Measurements from ENCODE around the gene TLE6.
A peak's percentile ranks its signal among the peaks of the same experiment; 100 is the strongest.

Gene TLE6

GRCh38 chr19:3020321-3020960 is 43.1 kb downstream of the TLE6 start:
- no peak overlapping the region for H3K27ac ChIP-seq (ENCODE audit: low read depth, low read length)
- no peaks in the 10 kb centered on the region for H4K20me1 ChIP-seq (ENCODE audit: control insufficient read depth, insufficient read depth, low read depth, low read length)
- no peaks in the 10 kb centered on the region for H3K79me2 ChIP-seq (ENCODE audit: control insufficient read depth, low read length)
- peaks cover 15% of the 10 kb centered on the region for H3K27me3 ChIP-seq (ENCODE audit: control insufficient read depth, low read length)
- peaks cover 14% of the 10 kb centered on the region for H3K4me1 ChIP-seq (ENCODE audit: control insufficient read depth, low read length)
- no peaks in the 10 kb centered on the region for H3K9me3 ChIP-seq (ENCODE audit: control insufficient read depth, insufficient read depth, low read length)
- H3K4me2 ChIP-seq (ENCODE audit: low read length) = no peak overlapping the region
- no peak overlapping the region for H3K4me3 ChIP-seq (ENCODE audit: low read length)
- no peaks in the 10 kb centered on the region for H3F3A ChIP-seq (ENCODE audit: control insufficient read depth, insufficient read depth)
- TF ChIP-seq CTCF (IDR thresholded peaks at IDR 0.05; ENCODE audit: low read depth, low read length, poor library complexity, severe bottlenecking) (no peak), EZH2phosphoT487 (IDR thresholded peaks at IDR 0.05; ENCODE audit: borderline replicate concordance, low read length) (no peak)
- no peaks in the 10 kb centered on the region for H3K9me2 ChIP-seq (replicated peaks; ENCODE audit: control insufficient read depth, low read length)
- no peaks in the 10 kb centered on the region for H3K36me3 ChIP-seq (ENCODE audit: control insufficient read depth, low read length)

- peak overlapping the region; percentile 8; the same call in 1 of the 2 replicates for H3K4me2 ChIP-seq (ENCODE audit: low read length)
- H3K79me2 ChIP-seq (ENCODE audit: control insufficient read depth, low read length) = no peaks in the 10 kb centered on the region
- H3K9me3 ChIP-seq (ENCODE audit: control insufficient read depth, insufficient read depth, low read length) = no peaks in the 10 kb centered on the region
- H3K27ac ChIP-seq (ENCODE audit: low read depth, low read length) = no peak overlapping the region
- H4K20me1 ChIP-seq (ENCODE audit: control insufficient read depth, insufficient read depth, low read depth, low read length) = no peaks in the 10 kb centered on the region
- H3K27me3 ChIP-seq (ENCODE audit: control insufficient read depth, low read length) = peaks cover 48% of the 10 kb centered on the region
- no peaks in the 10 kb centered on the region for H3K9me2 ChIP-seq (replicated peaks; ENCODE audit: control insufficient read depth, low read length)
- H3K4me3 ChIP-seq (ENCODE audit: low read length) = no peak overlapping the region
- H3K4me1 ChIP-seq (ENCODE audit: control insufficient read depth, low read length) = peaks cover 22% of the 10 kb centered on the region
- H3K36me3 ChIP-seq (ENCODE audit: control insufficient read depth, low read length) = no peaks in the 10 kb centered on the region
- 0 out of 2 replicates have a peak, but pooled peaks have one; percentile 0 for TF ChIP-seq EZH2phosphoT487 (IDR thresholded peaks at IDR 0.05; ENCODE audit: borderline replicate concordance, low read length)
- TF ChIP-seq CTCF (IDR thresholded peaks at IDR 0.05; ENCODE audit: low read depth, low read length, poor library complexity, severe bottlenecking) = no peak
- H3F3A ChIP-seq (ENCODE audit: control insufficient read depth, insufficient read depth) = no peaks in the 10 kb centered on the region
Measured at GRCh38 chr19:3024509-3024869, 47.1 kb downstream of the TLE6 start.

- H3K4me2 ChIP-seq (ENCODE audit: low read length) = peak overlapping the region; percentile 8; the same call in 1 of the 2 replicates
- H3K4me1 ChIP-seq (ENCODE audit: control insufficient read depth, low read length) = peaks cover 23% of the 10 kb centered on the region
- no peaks in the 10 kb centered on the region for H4K20me1 ChIP-seq (ENCODE audit: control insufficient read depth, insufficient read depth, low read depth, low read length)
- H3K4me3 ChIP-seq (ENCODE audit: low read length) = no peak overlapping the region
- peaks cover 54% of the 10 kb centered on the region for H3K27me3 ChIP-seq (ENCODE audit: control insufficient read depth, low read length)
- H3K79me2 ChIP-seq (ENCODE audit: control insufficient read depth, low read length) = no peaks in the 10 kb centered on the region
- no peak overlapping the region for H3K27ac ChIP-seq (ENCODE audit: low read depth, low read length)
- H3F3A ChIP-seq (ENCODE audit: control insufficient read depth, insufficient read depth) = no peaks in the 10 kb centered on the region
- TF ChIP-seq EZH2phosphoT487 (IDR thresholded peaks at IDR 0.05; ENCODE audit: borderline replicate concordance, low read length) = no peak
- TF ChIP-seq CTCF (IDR thresholded peaks at IDR 0.05; ENCODE audit: low read depth, low read length, poor library complexity, severe bottlenecking) = no peak
- H3K9me2 ChIP-seq (replicated peaks; ENCODE audit: control insufficient read depth, low read length) = no peaks in the 10 kb centered on the region
- no peaks in the 10 kb centered on the region for H3K36me3 ChIP-seq (ENCODE audit: control insufficient read depth, low read length)
- H3K9me3 ChIP-seq (ENCODE audit: control insufficient read depth, insufficient read depth, low read length) = no peaks in the 10 kb centered on the region
Measured at GRCh38 chr19:3024870-3025548, 47.6 kb downstream of the TLE6 start.
